OCI-LY1 (cell line): ENCODE results near the gene HBS1L.

Source experiments
- EZH2 ChIP-seq: fragments of 200-600 bp; sonication (generic), shearing (Covaris generic); IDR thresholded peaks from 2 replicates; pipeline ENCODE4 v1.8.0; 2017; ENCODE audit warnings: borderline replicate concordance, mixed run types, mild to moderate bottlenecking, antibody characterized with exemption, low read length, moderate library complexity, mixed read lengths
- TF ChIP-seq, protein P1 (sequence below): fragments of 200-600 bp; sonication (generic), shearing (Covaris generic); IDR thresholded peaks from 2 replicates; pipeline ENCODE4 v1.5.1; 2017; ENCODE audit warnings: mild to moderate bottlenecking, antibody characterized with exemption, low read length, moderate library complexity, mixed read lengths

DNA sequence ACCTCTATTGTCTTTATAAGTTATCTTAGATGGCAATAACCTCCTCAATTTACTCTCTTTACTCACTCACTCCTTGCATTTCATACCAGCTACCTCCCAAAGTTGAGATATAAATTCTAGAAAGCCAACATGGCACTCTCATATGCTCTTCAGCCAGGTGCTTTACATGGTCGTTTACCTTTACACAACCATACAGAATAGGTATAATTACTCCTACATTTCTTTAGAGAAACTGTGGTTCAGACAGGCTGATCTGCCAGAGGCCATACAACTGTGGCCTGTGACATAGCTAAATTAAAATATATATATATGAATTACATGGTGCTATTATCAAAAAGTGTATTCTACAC, 45.7 kb downstream of the HBS1L start:
- TF ChIP-seq, protein P1, sequence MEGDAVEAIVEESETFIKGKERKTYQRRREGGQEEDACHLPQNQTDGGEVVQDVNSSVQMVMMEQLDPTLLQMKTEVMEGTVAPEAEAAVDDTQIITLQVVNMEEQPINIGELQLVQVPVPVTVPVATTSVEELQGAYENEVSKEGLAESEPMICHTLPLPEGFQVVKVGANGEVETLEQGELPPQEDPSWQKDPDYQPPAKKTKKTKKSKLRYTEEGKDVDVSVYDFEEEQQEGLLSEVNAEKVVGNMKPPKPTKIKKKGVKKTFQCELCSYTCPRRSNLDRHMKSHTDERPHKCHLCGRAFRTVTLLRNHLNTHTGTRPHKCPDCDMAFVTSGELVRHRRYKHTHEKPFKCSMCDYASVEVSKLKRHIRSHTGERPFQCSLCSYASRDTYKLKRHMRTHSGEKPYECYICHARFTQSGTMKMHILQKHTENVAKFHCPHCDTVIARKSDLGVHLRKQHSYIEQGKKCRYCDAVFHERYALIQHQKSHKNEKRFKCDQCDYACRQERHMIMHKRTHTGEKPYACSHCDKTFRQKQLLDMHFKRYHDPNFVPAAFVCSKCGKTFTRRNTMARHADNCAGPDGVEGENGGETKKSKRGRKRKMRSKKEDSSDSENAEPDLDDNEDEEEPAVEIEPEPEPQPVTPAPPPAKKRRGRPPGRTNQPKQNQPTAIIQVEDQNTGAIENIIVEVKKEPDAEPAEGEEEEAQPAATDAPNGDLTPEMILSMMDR = no peak
- no peak for TF ChIP-seq EZH2
